Hippocampal formation (tissue), 2 donors: Measurements from ENCODE around the gene CFAP410.

Experiments
- DNase-seq, 2 donors: peaks; one replicate each; lab custom pipeline; 2025; lab: John Stamatoyannopoulos, UW

CFAP410 gene

DNA sequence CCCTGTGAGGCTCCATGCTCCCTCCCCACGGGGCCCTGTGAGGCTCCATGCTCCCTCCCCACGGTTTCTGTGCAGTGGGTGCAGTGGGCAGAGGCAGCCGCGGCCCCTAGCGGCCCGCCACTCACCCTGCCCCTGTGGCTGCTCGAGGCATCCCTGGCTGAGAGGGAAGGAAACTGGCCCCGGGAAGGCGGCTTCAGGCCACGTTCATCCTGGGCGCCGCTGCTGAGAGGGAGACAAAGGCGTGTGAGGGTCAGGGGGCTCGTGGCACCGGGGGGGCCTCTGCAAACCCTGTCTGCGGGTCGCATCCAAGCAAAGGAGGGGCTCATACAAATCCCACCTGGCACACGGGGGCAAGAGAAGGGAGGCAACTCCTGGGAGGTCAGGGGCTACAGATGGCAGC, 8.5 kb downstream of the CFAP410 start:
- DNase-seq: no peak

DNA sequence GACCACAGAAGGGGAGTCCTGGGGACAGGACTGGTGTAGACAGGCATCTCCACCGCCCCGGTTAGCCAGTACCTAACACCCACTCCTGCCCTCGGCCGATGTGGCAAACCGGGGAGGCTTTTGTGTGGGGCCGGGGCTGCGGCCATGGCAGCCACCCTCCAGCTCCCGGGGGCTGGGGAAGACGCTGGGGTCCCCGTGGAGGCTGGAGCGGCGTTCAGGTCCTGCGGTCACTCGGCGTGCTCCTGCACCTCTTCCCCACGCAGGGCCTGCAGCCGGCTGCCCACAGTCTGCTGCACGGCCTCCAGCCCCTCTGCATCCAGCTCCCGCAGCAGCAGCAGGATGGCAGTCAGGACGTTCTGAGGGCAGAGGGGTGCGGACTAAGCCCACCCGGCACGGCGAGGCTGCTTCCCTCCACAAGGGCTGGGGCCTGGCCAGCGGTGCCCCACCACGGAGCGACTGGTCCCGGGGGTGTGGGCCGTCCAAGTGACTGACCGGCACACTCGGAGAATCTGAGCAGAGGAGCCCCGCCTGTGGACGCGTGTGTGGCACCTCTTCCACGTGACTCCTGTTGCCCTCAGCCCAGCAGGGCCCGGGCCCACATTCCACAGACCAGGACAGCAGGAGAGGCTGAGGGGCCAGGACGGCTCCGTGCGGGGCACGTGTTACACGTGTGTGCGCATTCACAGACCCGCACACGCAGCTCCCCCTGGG, 9.1 kb downstream of the CFAP410 start:
- DNase-seq: no peak

DNA sequence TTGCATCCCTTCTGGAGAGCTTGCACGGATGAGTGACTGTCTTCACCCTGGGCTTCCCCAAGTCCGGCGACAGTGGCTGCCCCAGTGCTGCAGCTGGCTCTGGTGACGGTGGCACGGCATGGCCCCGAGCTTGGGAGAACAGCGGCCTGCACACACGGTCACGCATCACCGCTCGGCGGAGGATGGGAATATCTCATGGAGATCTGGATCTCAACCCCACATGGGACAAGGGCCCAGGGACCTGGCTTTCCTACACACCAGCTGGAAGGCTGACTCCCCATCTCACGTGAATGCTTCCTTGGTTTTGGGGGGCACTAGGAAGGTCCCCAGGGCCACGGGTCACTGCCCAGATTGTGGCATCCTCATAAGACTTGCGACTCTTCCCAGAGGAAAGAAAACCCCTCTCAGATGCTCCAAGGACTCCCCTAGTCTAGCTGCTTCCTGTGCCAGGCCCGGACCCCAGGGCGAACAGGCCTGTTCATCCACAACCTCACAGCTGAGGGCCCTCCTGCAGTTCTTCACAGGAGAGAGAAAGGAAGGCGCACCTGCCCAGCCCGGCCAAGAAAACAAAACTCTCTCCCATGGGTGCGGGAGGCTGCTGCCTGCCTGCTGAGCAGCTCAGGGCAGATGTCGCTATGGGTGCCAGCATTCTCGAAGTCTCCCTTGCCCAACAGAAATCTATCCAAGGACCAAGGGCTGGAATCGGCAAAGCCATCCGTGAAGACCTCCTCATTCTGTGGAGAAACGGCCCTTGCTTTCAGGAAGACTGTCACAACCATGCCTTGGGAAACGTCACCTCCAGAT, 9.9 kb downstream of the CFAP410 start:
- DNase-seq: peak in 1 of 2 donors; percentile 30

DNA sequence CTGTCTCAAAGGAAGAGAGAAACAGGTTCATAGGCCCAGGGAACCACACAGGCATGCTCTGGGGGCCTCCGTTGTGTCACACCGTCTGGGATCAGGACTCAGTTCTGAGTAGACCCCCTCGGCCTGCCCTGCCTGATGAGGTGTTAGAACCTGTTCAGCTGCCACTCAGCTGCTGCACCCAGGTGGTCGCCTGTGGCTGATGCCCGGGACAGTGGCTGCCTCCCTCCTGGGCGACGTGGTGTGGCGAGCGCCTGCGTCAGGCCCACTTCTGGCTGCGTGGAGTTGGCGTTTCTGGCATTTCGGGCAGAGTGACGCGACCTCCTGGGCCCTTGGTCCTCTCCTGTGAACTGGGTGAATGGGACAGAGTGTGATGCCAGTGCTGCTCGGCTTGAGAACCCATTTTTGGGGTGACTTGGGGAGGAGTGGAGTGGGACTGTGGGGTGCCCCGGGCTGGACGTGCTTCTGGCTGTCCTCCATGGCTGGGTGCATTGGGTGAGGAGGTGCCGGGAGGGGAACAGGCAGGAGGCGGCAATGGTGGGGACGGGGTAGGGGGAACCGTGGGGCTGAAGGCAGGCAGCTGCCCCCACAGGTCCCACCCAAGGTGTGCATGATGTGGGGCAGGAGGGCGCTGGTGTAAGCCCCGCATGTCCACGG, 10.8 kb downstream of the CFAP410 start:
- no peak for DNase-seq

DNA sequence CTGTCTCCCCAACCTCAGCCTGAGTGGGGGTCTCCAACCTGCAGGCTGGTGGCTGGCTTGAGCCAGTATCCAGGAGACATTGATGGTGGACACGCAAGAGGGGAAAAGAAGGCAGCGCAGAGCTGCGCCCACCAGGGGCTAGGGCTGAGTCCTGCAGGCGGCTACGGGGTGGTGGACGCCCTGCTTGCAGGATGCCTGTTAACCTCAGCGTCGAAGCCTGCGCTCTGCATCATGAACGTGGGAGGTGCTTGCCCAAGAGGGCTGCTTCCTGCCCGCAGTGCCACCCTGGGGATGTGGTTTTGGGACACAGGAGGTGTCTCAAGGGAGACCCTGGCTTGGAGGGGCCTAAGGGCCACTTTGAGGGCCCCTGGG, 11.6 kb downstream of the CFAP410 start:
- no peak for DNase-seq

DNA sequence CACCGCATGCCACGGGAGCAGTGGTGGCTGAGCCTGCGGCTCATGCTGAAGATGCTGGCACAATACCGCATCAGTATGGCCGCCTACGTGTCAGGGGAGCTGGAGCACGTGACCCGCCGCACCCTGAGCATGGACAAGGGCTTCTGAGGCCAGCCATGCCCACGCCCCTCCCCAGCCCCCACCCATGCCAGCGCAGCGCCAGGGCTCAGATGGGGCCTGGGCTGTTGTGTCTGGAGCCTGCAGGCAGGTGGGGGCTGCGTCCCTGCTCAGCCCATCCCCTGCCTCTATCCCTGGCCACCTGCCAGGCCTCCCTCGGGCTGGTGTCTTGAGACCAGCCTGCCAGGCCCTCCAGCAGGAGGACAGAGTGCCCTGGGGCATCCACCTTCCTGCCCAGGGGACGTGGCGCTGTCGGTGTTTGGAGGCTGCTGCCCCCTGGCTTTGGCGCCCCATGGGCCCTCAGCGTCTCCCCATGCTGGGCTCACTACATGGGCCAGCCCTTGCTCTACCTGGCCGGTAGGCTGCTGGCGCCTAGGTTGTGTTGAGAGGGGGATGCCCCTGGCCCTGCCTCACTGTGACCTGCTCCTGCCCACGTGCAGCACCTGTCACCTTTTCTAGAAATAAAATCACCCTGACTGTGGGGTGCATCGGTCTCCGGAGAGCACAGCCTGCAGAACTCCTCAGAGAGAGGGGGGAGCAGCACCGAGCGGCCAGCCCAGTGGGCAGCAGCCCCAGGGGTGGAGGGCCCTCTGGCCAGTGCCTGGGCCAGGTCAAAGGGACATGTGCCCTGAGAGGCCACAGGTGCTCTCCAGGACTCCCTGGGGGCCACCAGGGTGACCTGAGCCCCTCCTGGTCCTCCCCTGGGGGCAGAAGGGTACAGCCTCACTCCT, 12.2 kb downstream of the CFAP410 start:
- DNase-seq: no peak

DNA sequence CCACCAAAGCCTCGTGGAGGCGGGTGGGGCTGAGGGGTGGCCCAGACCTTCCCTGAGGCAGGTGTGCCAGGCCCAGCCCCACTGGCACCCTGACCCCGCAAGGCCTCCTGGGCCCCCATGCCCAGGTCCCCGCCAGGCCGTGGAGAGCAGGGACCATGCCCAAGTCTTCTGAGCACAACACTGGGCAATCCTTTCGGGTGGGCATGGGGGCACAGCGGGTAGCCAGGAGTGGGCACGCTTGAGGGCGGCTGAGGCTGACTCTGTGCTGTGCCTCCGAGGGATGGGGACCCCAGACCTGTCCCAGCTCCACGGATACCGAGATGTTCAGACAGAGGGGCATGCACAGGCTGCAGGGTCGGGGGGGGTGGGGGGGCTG, 12.9 kb downstream of the CFAP410 start:
- no peak for DNase-seq

DNA sequence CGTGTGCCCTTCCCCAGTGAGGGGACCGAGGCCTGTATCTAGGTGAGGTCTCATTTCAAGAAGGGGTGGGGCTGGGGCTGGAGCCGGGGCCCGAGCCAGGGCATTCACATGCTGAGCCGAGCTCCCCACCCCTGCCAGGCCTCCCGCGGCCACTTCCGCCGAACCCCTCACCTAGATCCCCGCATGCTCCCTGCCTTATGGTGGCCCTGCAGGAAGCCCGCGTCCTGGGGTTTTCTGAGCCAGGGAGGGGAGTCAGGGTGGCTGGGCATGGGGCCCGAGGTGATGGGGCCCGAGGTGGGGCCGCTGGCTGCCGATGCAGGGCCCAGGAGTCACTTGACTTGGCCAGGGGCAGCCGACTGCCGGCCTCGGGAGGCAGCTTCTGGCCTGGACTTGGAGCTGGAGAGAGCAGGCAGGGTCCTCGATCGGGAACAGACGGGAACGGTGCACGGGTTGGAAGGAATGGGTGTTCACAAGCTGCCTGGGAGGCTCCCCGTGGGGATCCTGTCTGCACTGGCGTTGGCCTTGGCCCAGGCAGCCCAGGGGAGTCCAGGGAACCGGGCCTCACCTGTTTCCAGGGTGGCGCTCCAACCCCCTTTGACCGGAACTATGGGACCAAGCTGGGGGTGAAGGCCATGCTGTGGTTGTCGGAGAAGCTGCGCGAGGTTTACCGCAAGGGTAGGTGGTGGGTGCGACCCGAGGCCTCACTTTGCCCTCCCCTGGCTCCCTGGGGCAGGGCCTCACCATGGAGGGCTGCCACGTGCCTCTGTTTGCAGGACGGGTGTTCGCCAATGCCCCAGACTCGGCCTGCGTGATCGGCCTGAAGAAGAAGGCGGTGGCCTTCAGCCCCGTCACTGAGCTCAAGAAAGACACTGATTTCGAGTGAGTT, 13.6 kb downstream of the CFAP410 start:
- DNase-seq: no peak

DNA sequence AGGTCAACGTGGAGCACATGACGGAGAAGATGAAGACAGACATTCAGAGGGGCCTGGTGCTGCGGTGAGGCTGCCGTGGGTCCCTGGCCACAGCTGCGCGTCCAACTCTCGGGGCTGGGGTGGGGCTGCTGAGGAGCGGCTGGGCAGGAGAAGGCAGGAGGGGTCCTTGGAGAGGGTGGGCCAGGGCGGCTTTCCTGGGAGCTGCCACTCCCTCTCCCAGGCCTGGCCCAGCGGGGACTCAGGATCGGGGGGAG, 14.4 kb downstream of the CFAP410 start:
- no peak for DNase-seq

DNA sequence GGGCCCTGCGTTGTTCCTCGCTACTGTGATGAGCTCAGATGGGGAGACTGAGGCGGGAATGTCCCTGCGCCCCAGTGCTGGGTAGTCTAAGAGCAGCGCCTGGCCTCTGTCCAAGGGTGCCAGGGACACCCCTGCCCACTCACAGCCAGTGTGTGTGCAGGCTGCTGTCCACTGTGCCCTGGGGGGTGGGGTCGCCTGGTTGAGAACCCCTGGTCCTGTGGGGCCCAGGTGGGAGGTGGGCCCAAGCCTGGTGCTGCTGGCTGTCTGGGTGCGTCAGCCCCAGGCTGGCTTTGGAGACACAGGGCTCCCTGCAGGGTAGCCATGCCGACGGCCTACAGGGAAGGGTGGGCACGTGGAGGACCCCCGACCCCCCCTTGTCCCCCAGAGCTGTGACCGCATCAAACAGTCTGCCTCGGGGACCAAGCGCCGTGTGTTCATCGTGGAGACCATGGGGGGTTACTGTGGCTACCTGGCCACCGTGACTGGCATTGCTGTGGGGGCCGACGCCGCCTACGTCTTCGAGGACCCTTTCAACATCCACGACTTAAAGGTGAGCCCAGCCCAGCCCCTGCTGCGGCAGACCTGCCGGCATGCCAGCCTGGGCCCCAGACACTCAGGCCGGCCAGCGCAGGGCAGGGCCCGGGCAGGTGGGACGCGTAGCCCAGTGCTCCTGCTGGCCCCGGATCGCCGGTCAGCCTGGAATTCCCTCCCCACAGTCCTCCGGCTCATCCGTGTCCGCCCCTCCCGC, 14.9 kb downstream of the CFAP410 start:
- no peak for DNase-seq

DNA sequence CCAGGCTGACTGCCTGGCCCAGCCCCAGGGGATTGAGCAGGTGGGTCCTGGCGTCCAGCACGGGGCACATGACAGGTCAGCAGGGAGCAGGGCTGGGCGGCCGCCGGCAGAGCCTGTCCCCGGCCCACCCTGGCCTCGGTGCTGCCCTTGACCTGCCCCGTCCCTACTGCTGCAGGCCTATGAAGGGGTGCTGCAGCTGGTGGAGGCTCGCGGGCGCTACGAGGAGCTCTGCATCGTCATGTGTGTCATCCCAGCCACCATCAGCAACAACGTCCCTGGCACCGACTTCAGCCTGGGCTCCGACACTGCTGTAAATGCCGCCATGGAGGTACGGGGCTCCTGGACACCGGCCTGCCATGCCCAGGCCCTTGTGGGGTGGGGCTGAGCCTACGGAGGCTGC, 15.6 kb downstream of the CFAP410 start:
- no peak for DNase-seq

DNA sequence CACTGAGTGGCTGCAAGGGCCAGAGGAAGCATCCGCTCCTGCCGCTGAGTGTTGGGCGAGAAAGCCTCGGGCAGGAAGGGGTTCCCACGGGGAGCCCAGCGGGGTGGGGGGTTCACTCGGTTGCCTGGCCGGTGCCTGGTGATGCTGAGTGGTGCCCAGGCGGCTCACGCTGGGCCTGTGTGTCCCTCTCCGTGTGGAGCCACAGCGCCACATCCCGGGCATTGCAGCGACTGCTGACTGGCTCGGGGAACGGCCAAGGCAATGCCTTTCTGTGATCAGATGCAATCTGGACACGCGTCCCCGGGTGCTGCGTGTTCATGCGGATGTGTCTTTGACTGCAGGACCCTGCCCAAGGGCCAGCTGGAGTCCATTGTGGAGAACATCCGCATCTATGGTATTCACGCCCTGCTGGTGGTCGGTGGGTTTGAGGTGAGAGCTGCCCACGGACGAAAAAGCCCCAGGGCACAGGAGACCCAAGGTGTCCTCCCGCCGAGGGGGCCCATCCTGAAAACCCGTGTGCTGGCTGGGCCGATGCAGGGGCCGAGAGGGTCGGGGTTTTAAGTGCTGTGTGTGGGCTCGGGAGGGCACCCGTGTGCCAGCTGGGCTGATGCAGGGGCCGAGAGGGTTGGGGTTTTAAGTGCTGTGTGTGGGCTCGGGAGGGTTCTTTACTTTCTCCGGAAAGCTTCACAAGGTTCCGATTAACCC, 16.4 kb downstream of the CFAP410 start:
- no peak for DNase-seq

DNA sequence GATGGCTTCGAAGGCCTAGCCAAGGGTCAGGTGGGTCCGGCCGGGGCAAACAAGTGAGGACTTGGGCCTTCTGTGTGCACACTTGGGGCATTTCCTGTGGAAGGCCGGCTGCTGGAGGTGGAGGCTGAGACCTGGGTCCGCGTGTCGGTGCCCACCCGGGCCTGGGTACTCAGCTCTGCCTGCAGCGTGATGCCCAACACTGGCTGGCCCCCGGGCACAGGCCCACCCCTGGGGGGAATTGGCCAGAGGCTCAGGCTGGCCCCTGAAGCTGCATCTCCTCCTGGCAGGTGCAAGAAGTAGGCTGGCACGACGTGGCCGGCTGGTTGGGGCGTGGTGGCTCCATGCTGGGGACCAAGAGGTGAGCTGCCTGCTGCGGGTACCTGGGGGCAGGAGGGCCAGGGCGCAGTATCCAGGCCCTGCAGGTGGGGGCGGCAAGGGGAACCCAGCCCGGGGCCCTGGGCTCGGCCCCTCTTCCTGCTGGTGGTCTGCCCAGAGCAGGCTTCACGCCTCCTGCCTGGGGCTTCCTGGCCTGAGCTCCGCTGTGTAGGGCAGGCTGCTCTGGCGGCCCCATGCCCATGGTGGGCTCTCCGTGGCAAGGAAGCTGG, 17.2 kb downstream of the CFAP410 start:
- no peak for DNase-seq

DNA sequence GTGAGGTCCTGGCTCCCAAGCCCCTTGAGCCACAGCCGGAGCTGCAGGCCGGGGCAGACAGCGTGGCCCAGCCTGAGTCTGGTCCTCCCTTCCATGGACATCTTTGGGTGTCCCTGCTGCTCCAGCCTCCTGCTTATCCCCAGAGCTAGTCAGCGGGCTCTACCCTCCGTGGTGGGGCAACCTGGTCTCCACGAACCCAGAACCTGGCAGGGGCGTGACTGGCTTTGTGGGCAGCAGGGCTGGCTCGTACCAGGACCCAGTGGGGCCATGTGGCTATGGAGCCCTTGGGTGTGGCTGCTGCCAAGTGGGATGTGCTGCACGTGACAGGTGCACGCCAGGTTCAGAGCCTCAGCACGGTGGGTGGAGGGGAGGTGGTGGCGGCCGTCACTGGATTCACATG, 18.3 kb downstream of the CFAP410 start:
- DNase-seq: no peak

DNA sequence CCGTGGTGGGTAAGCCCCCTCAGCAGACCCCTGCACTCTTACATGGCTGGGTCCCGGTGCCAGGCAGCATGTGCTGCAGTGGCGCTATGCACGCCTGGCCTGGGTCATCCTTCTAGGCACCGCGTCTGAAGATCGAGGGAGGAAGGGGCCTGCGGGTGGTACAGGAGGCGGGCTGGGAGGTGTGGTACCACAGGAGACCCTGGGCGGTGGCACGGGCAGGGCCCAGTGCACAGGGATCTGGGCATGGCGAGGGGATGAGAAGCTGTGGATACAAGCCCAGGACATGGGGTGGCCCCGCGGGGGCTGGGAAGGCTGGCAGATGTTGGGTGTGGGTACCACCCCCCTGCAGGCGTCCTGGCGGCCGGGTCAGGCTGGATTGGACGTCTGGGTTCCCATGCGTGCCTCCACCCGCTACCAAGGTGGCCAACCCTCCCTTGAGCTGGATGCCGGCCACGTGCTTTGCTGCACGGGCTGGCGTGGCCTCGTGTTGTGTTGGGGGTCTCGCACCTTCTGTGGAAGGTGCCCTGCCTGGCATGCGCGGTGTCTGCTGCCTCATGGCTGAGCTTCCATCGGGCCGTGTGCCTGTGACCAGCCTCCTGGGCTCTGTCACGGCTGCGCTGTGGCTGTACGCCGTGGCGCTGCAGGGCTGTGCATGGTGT, 19.7 kb downstream of the CFAP410 start:
- no peak for DNase-seq

DNA sequence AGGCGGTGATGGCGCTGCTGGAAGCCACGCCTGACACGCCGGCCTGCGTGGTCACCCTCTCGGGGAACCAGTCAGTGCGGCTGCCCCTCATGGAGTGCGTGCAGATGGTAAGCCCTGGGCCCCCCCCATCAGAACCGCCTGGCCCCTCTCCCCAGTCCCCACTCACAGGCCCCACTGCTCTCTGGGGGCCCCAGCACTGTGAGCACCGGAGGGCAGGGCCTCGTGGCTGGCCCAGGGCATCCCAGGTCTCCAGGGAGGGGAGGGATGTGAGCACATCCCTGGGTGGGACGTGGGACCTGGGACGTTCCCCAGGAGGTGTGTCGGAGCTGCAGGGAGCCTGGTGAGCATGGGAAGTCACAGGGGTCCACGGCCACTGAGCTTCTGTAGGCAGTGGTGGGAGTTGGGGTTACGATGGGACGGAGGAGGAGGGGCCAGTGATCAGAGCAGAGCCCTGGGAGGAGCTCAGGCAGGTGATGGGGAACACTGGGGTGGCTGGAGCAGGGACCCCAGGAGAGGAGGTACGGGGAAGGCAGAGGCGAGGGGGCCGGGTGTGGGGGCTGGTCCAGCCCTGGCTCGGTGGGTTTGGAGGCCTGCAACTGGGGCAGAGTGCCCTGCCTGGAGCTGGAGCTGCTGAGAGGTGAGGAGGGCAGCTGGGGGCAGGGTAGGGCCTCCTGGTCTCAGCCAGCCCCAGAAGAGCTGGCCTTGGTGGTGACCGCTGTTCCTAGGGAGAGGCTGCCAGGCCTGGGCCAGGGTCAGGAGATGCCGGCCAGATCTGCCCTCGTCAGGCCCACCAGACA, 20.5 kb downstream of the CFAP410 start:
- no peak for DNase-seq

DNA sequence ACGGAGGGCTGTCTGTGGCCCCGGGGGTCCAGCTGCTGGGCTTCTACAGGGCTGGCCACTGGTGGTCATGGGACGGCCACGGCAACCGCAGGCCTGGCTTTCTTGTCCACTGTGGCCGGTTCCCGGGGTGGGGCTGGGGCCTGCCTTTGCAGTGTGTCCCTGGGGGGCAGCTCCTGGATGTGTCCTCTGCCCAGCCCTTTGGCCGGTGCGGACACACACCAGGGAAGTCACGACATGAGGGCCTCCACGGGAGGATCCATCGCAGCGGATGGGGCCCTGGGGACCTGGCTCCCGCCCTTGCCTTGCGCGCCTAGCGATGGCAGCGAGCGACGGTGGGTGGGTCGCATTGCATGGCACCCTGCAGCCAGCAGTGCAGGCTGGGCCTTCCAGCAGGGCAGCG, 21.3 kb downstream of the CFAP410 start:
- DNase-seq: no peak

DNA sequence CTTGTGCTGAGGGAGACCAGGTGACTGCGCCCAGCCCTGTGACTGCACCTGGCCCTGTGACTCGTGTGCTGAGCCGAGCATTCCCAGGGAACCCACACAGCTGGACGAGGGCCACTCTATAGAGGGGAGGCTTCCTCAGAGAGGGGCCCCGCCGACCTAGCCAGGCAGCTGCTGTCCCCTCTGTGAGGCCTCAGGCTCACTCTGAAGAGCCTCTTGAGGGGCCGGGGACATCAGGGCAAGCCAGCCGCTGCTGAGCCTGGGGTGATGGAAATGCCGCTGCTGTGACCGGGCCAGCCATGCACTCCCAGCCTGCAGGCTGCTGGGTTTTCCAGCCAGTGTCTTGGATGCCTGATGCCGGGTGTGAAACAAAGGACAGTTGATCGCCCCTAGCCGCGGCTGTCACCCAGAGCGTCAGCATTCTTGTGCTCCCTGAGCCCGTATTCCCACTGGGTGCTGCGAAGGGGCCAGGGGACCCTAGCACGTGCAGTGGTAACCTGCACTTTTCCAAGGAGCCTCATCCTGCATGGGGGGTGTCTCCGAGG, 21.9 kb downstream of the CFAP410 start:
- DNase-seq: peak; percentile 33 to 39
